Colonic mucosa (tissue), 4 donors: Measurements from ENCODE around the gene PI4KA. TPM values are rescaled to one million over a fixed set of nuclear protein-coding genes. Genes with fewer than 3 reads are reported as not detected.

Source experiments
- DNase-seq: peaks from one replicate; pipeline ENCODE4 v3.0.0-alpha.2; 2020
- H3K27ac ChIP-seq: fragments of 200-600 bp; one replicate; pipeline ENCODE4 v1.8.0; 2021
- H3K27me3 ChIP-seq: fragments of 200-600 bp; one replicate; pipeline ENCODE4 v1.8.0; 2021
- H3K36me3 ChIP-seq: fragments of 200-600 bp; one replicate; pipeline ENCODE4 v1.8.0; 2021
- H3K4me1 ChIP-seq: fragments of 200-600 bp; one replicate; pipeline ENCODE4 v1.8.0; 2021; ENCODE audit warnings: mild to moderate bottlenecking
- H3K4me3 ChIP-seq: fragments of 200-600 bp; one replicate; pipeline ENCODE4 v1.8.0; 2021
- H3K9ac ChIP-seq, 2 donors: one replicate each; pipeline ENCODE4 v1.7.0; 2013; ENCODE audit warnings: control low read depth in 2 of 2, low read depth in 2 of 2, low read length in 2 of 2
- H3K9me3 ChIP-seq: fragments of 200-600 bp; one replicate; pipeline ENCODE4 v1.8.0; 2021
- CTCF ChIP-seq: fragments of 200-600 bp; IDR thresholded peaks from one replicate; pipeline ENCODE4 v1.8.0; 2022; ENCODE audit warnings: antibody characterized with exemption, mild to moderate bottlenecking
- intact Hi-C: fragments of 100-400 bp; cut with DNase I; formaldehyde crosslinking; loops from one replicate; pipeline ENCODE4 v1.14.1; 2022
- total RNA-seq, 2 donors: library from RNA; stranded (reverse); fragmentation: NEBNext Ultra II Directional in 1 of 2; extraction: Animal tissue kit (Norgen Biotek cat#: 25700) in 1 of 2; gene quantifications; one replicate each; pipeline ENCODE4 v1.2.1, GENCODE V29; 2021
- donor health status: healthy.
- donor health status: DM: no; HTN: no; CAD: no.
- donor health status: DM: no; HTN: no; CAD: no.

The PI4KA gene
- 10 to 100 TPM; 69.4 to 86.8 TPM for total RNA-seq

GRCh38 chr22:20858615-20859416 lies at the start of gene PI4KA, which contains the start of gene SNAP29:
TSS of gene PI4KA (minus strand) at chr22:20858811. CDS start at chr22:20858725, 86 bp downstream.
TSS of gene SNAP29 (plus strand) at chr22:20859007. CDS start at chr22:20859111, 104 bp downstream.
- TF ChIP-seq CTCF = no peak
- peaks cover 9% of the 10 kb centered on the region for H3K4me1 ChIP-seq
- H3K9me3 ChIP-seq = no peaks in the 10 kb centered on the region
- peak; percentile 99 for DNase-seq
- H3K27ac ChIP-seq = peak within 1 kb of the TSS; percentile 80
- intact Hi-C loops = no loop called here
- H3K9ac ChIP-seq = peak within 1 kb of the TSS; percentile 89 to 94
- H3K36me3 ChIP-seq = no peaks in the 10 kb centered on the region
- H3K4me3 ChIP-seq = peak within 1 kb of the TSS; percentile 96
- no peaks in the 10 kb centered on the region for H3K27me3 ChIP-seq

- no peak for TF ChIP-seq CTCF
- Histone ChIP-seq H3K4me3 (no peak overlapping the region), H3K9ac (no peak overlapping the region), H3K9me3 (no peaks in the 10 kb centered on the region), H3K4me1 (no peaks in the 10 kb centered on the region), H3K27me3 (no peaks in the 10 kb centered on the region), H3K27ac (no peak overlapping the region), H3K36me3 (no peaks in the 10 kb centered on the region)
- DNase-seq = no peak
- intact Hi-C loops = no loop called here
Measured at GRCh38 chr22:20906387-20906767, 47.8 kb upstream of the PI4KA start.

- no peak overlapping the region for H3K9ac ChIP-seq
- no peaks in the 10 kb centered on the region for H3K4me1 ChIP-seq
- H3K27me3 ChIP-seq = no peaks in the 10 kb centered on the region
- no peak overlapping the region for H3K4me3 ChIP-seq
- no peak overlapping the region for H3K27ac ChIP-seq
- intact Hi-C loops = no loop called here
- H3K36me3 ChIP-seq = no peaks in the 10 kb centered on the region
- no peak for TF ChIP-seq CTCF
- H3K9me3 ChIP-seq = no peaks in the 10 kb centered on the region
- DNase-seq = no peak
Measured at GRCh38 chr22:20905415-20906386, 47.1 kb upstream of the PI4KA start.

- Histone ChIP-seq H3K4me1 (no peaks in the 10 kb centered on the region), H3K36me3 (no peaks in the 10 kb centered on the region), H3K27ac (no peak overlapping the region), H3K27me3 (no peaks in the 10 kb centered on the region), H3K9me3 (no peaks in the 10 kb centered on the region), H3K4me3 (no peak overlapping the region), H3K9ac (no peak overlapping the region)
- TF ChIP-seq CTCF = no peak
- no peak for DNase-seq
- intact Hi-C loops = no loop called here
Measured at GRCh38 chr22:20904980-20905355, 46.4 kb upstream of the PI4KA start.
